ENCODE data around the gene MARK1.

The MARK1 gene

DNA sequence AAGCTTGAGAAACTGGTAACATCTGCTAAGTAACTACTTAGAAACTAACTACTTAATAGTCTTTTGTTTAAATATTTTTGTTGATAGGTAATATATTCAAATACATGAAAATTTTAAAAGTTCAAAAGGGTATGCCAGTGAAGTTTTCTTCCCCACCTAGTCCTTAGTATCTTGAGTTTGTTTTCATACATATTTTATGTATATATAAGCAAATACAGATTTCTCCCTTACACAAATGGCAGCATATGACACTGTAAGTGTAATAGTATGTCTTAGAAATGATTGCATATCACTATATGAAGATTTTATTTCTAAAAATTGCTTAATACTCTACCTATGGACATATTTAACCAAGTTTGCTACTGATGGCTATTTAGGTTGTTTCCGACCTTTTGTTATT lies 38.9 kb downstream of the MARK1 start:
- CTCF ChIA-PET = no interaction called here
- Histone ChIP-seq H3K4me3 (ENCODE audit: low read depth, low read length) (no peak overlapping the region), H3K9me3 (ENCODE audit: control insufficient read depth, insufficient read depth, low read depth, low read length) (no peaks in the 10 kb centered on the region), H3K4me1 (ENCODE audit: control insufficient read depth, insufficient read depth, low read length) (peaks cover 5% of the 10 kb centered on the region; the same call in 1 of the 2 replicates), H3K27ac (ENCODE audit: extremely low read depth, low read depth, low read length) (no peak overlapping the region), H3K36me3 (ENCODE audit: control insufficient read depth in 2 of 2, insufficient read depth in 1 of 2, low read length in 2 of 2) (no peaks in the 10 kb centered on the region)
- POLR2A ChIA-PET = no interaction called here
- TF ChIP-seq, protein P1, sequence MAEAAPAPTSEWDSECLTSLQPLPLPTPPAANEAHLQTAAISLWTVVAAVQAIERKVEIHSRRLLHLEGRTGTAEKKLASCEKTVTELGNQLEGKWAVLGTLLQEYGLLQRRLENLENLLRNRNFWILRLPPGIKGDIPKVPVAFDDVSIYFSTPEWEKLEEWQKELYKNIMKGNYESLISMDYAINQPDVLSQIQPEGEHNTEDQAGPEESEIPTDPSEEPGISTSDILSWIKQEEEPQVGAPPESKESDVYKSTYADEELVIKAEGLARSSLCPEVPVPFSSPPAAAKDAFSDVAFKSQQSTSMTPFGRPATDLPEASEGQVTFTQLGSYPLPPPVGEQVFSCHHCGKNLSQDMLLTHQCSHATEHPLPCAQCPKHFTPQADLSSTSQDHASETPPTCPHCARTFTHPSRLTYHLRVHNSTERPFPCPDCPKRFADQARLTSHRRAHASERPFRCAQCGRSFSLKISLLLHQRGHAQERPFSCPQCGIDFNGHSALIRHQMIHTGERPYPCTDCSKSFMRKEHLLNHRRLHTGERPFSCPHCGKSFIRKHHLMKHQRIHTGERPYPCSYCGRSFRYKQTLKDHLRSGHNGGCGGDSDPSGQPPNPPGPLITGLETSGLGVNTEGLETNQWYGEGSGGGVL (tag by site-specific recombination; IDR thresholded peaks at IDR 0.05) = no peak
- TF ChIP-seq OVOL3 (tag by site-specific recombination; IDR thresholded peaks at IDR 0.05) (no peak), ZNF664 (tag by site-specific recombination; IDR thresholded peaks at IDR 0.05) (no peak), ZNF610 (tag by site-specific recombination; IDR thresholded peaks at IDR 0.05; ENCODE audit: borderline replicate concordance) (no peak), ZSCAN30 (tag by site-specific recombination; IDR thresholded peaks at IDR 0.05) (no peak), ZNF791 (tag by site-specific recombination; IDR thresholded peaks at IDR 0.05) (no peak), ZBTB48 (tag by site-specific recombination; IDR thresholded peaks at IDR 0.05) (no peak), GLIS2 (tag by site-specific recombination; IDR thresholded peaks at IDR 0.05) (no peak)
- TF ChIP-seq, protein P2, sequence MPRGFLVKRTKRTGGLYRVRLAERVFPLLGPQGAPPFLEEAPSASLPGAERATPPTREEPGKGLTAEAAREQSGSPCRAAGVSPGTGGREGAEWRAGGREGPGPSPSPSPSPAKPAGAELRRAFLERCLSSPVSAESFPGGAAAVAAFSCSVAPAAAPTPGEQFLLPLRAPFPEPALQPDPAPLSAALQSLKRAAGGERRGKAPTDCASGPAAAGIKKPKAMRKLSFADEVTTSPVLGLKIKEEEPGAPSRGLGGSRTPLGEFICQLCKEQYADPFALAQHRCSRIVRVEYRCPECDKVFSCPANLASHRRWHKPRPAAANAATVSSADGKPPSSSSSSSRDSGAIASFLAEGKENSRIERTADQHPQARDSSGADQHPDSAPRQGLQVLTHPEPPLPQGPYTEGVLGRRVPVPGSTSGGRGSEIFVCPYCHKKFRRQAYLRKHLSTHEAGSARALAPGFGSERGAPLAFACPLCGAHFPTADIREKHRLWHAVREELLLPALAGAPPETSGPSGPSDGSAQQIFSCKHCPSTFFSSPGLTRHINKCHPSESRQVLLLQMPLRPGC (tag by site-specific recombination; IDR thresholded peaks at IDR 0.05) = no peak

GRCh38 chr1:220572416-220572815 lies 44.5 kb downstream of the MARK1 start:
- ChIA-PET POLR2A (no interaction called here), CTCF (interaction anchor here (1.1 kb wide), 1 partner anchor 354 kb away, joined by 4 read pairs; no protein-coding TSS in a partner anchor)
- Histone ChIP-seq H3K4me3 (ENCODE audit: low read depth, low read length) (no peak overlapping the region), H3K9me3 (ENCODE audit: control insufficient read depth, insufficient read depth, low read depth, low read length) (peaks cover 4% of the 10 kb centered on the region), H3K27ac (ENCODE audit: extremely low read depth, low read depth, low read length) (no peak overlapping the region), H3K4me1 (ENCODE audit: control insufficient read depth, insufficient read depth, low read length) (no peaks in the 10 kb centered on the region), H3K36me3 (ENCODE audit: control insufficient read depth in 2 of 2, insufficient read depth in 1 of 2, low read length in 2 of 2) (no peaks in the 10 kb centered on the region)
- TF ChIP-seq ZNF112 (tag by site-specific recombination; IDR thresholded peaks at IDR 0.05) (no peak), SALL2 (tag by site-specific recombination; IDR thresholded peaks at IDR 0.05; ENCODE audit: borderline replicate concordance) (no peak)

DNA sequence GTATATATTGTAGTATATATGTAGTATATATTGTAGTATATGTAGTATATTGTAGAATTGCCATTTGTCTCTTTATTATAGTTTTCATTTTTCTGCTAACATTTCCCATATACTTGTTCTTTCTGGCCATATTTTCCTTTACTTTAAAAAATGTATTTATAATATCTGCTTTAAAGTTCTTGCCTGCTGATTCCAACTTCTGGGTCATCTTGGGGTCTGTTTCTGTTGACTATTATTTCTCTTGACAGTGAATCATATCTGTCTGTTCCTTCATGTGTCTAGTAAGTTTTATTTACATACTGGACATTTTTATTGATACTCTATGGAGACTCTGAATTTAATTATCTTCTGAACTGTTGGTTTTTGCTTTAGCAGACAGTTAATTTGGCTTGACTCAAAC lies 45.9 kb downstream of the MARK1 start:
- no peaks in the 10 kb centered on the region for H3K36me3 ChIP-seq (ENCODE audit: control insufficient read depth in 2 of 2, insufficient read depth in 1 of 2, low read length in 2 of 2)
- H3K9me3 ChIP-seq (ENCODE audit: control insufficient read depth, insufficient read depth, low read depth, low read length) = peaks cover 4% of the 10 kb centered on the region
- ChIA-PET CTCF (no interaction called here), POLR2A (no interaction called here)
- peak; percentile 78; the same call in 1 of the 2 replicates for TF ChIP-seq ZNF211 (tag by site-specific recombination; IDR thresholded peaks at IDR 0.05; ENCODE audit: low read depth)
- TF ChIP-seq, protein P3, sequence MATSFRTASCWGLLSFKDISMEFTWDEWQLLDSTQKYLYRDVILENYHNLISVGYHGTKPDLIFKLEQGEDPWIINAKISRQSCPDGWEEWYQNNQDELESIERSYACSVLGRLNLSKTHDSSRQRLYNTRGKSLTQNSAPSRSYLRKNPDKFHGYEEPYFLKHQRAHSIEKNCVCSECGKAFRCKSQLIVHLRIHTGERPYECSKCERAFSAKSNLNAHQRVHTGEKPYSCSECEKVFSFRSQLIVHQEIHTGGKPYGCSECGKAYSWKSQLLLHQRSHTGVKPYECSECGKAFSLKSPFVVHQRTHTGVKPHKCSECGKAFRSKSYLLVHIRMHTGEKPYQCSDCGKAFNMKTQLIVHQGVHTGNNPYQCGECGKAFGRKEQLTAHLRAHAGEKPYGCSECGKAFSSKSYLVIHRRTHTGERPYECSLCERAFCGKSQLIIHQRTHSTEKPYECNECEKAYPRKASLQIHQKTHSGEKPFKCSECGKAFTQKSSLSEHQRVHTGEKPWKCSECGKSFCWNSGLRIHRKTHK (tag by site-specific recombination; IDR thresholded peaks at IDR 0.05) = peak; percentile 87
- peak; percentile 91 for TF ChIP-seq SETDB1 (IDR thresholded peaks at IDR 0.05; ENCODE audit: insufficient read length, low read length)
- TF ChIP-seq ZNF558 (tag by site-specific recombination; IDR thresholded peaks at IDR 0.05) = 0 out of 2 replicates have a peak, but pooled peaks have one; percentile 24
- TF ChIP-seq, protein P4, sequence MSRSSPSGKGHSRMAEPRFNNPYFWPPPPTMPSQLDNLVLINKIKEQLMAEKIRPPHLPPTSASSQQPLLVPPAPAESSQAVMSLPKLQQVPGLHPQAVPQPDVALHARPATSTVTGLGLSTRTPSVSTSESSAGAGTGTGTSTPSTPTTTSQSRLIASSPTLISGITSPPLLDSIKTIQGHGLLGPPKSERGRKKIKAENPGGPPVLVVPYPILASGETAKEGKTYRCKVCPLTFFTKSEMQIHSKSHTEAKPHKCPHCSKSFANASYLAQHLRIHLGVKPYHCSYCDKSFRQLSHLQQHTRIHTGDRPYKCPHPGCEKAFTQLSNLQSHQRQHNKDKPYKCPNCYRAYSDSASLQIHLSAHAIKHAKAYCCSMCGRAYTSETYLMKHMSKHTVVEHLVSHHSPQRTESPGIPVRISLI (tag by site-specific recombination; IDR thresholded peaks at IDR 0.05) = no peak
- TF ChIP-seq ZNF548 (tag by site-specific recombination; IDR thresholded peaks at IDR 0.05) = no peak
- peak; percentile 41; the same call in 1 of the 2 replicates for TF ChIP-seq TRIM28 (IDR thresholded peaks at IDR 0.05; ENCODE audit: borderline replicate concordance, low read length)
- no peak overlapping the region for H3K27ac ChIP-seq (ENCODE audit: extremely low read depth, low read depth, low read length)
- no peak overlapping the region for H3K4me3 ChIP-seq (ENCODE audit: low read depth, low read length)
- H3K4me1 ChIP-seq (ENCODE audit: control insufficient read depth, insufficient read depth, low read length) = no peaks in the 10 kb centered on the region

All from HEK293 (cell line).